H9 (cell line): ENCODE data around the gene ATM. TPM values are rescaled to one million over a fixed set of nuclear protein-coding genes. Genes with fewer than 3 reads are reported as not detected.

Experiments used
- DNase-seq: peaks from one replicate; pipeline ENCODE4 v3.0.0-alpha.2; 2017
- H2AFZ ChIP-seq: one replicate; pipeline ENCODE4 v1.6.1; 2013; ENCODE audit warnings: mild to moderate bottlenecking, low read length, control low read depth, moderate library complexity
- H2AK5ac ChIP-seq: 2 replicates; pipeline ENCODE4 v1.6.1; 2013; ENCODE audit warnings: low read length, control low read depth, mixed read lengths; ENCODE audit not compliant: insufficient read length
- H2BK120ac ChIP-seq: one replicate; pipeline ENCODE4 v1.6.1; 2013; ENCODE audit warnings: low read depth, mild to moderate bottlenecking, low read length, control low read depth, inconsistent platforms; ENCODE audit not compliant: poor library complexity, severe bottlenecking
- H2BK12ac ChIP-seq: 2 replicates; pipeline ENCODE4 v1.6.1; 2013; ENCODE audit warnings: low read length, control low read depth, mixed read lengths, low read depth; ENCODE audit not compliant: insufficient read length
- H2BK15ac ChIP-seq: 2 replicates; pipeline ENCODE4 v1.6.1; 2013; ENCODE audit warnings: low read depth, low read length, control low read depth
- H2BK20ac ChIP-seq: one replicate; pipeline ENCODE4 v1.6.1; 2013; ENCODE audit warnings: low read depth, mild to moderate bottlenecking, low read length, control low read depth, inconsistent platforms; ENCODE audit not compliant: poor library complexity, severe bottlenecking
- H2BK5ac ChIP-seq: 2 replicates; pipeline ENCODE4 v1.6.1; 2013; ENCODE audit warnings: low read length, control low read depth, mixed read lengths; ENCODE audit not compliant: insufficient read length
- H3K14ac ChIP-seq: 2 replicates; pipeline ENCODE4 v1.6.1; 2013; ENCODE audit warnings: low read length, control low read depth; ENCODE audit not compliant: insufficient read depth
- H3K18ac ChIP-seq: 2 replicates; pipeline ENCODE4 v1.6.1; 2013; ENCODE audit warnings: low read depth, mild to moderate bottlenecking, mixed read lengths, low read length, control low read depth; ENCODE audit not compliant: insufficient read length
- H3K23ac ChIP-seq: 2 replicates; pipeline ENCODE4 v1.6.1; 2013; ENCODE audit warnings: low read length, control low read depth, mixed read lengths, low read depth; ENCODE audit not compliant: insufficient read length
- H3K23me2 ChIP-seq: 2 replicates; pipeline ENCODE4 v1.6.1; 2013; ENCODE audit warnings: low read depth, mild to moderate bottlenecking, mixed read lengths, low read length, control low read depth; ENCODE audit not compliant: insufficient read length, poor library complexity, severe bottlenecking
- H3K27ac ChIP-seq: 2 replicates; pipeline ENCODE4 v1.5.1; 2013; ENCODE audit warnings: low read length, control low read depth, mixed read lengths, low read depth; ENCODE audit not compliant: insufficient read length
- H3K27me3 ChIP-seq: 2 replicates; pipeline ENCODE4 v1.6.1; 2013; ENCODE audit warnings: low read length, control low read depth, inconsistent platforms; ENCODE audit not compliant: insufficient read depth
- H3K4ac ChIP-seq: 2 replicates; pipeline ENCODE4 v1.6.1; 2013; ENCODE audit warnings: low read depth, mild to moderate bottlenecking, control low read depth, inconsistent platforms, low read length, moderate library complexity
- H3K4me1 ChIP-seq: 2 replicates; pipeline ENCODE4 v1.6.1; 2013; ENCODE audit warnings: low read length, control low read depth, inconsistent platforms; ENCODE audit not compliant: insufficient read depth
- H3K4me2 ChIP-seq: 2 replicates; pipeline ENCODE4 v1.6.1; 2013; ENCODE audit warnings: low read length, control low read depth, mixed read lengths; ENCODE audit not compliant: insufficient read length, insufficient read depth
- H3K56ac ChIP-seq: 2 replicates; pipeline ENCODE4 v1.6.1; 2013; ENCODE audit warnings: low read depth, mild to moderate bottlenecking, mixed read lengths, low read length, control low read depth; ENCODE audit not compliant: insufficient read length
- H3K79me1 ChIP-seq: 2 replicates; pipeline ENCODE4 v1.6.1; 2013; ENCODE audit warnings: low read depth, mild to moderate bottlenecking, moderate library complexity, low read length, control low read depth, inconsistent platforms; ENCODE audit not compliant: insufficient read depth, poor library complexity, severe bottlenecking
- H3K79me2 ChIP-seq: 2 replicates; pipeline ENCODE4 v1.6.1; 2013; ENCODE audit warnings: low read length, control low read depth, inconsistent platforms; ENCODE audit not compliant: insufficient read depth
- H3K9ac ChIP-seq: 2 replicates; pipeline ENCODE4 v1.6.1; 2013; ENCODE audit warnings: low read length, control low read depth, mixed read lengths; ENCODE audit not compliant: insufficient read length; ENCODE audit errors: extremely low read depth
- H3K9me3 ChIP-seq: one replicate; pipeline ENCODE4 v1.6.1; 2013; ENCODE audit warnings: low read depth, low read length, inconsistent platforms; ENCODE audit not compliant: control insufficient read depth
- H3T11ph ChIP-seq: one replicate; pipeline ENCODE4 v1.6.1; 2013; ENCODE audit warnings: mild to moderate bottlenecking, low read length, control low read depth, inconsistent platforms
- H4K20me1 ChIP-seq: one replicate; pipeline ENCODE4 v1.6.1; 2013; ENCODE audit not compliant: control insufficient read depth, insufficient read length, insufficient read depth
- H4K5ac ChIP-seq: 2 replicates; pipeline ENCODE4 v1.6.1; 2013; ENCODE audit warnings: low read depth, mild to moderate bottlenecking, mixed read lengths, low read length, control low read depth; ENCODE audit not compliant: insufficient read length
- H4K8ac ChIP-seq: replicated peaks from 2 replicates; pipeline ENCODE4 v1.6.1; 2013; ENCODE audit warnings: low read length, control low read depth, mixed read lengths, low read depth; ENCODE audit not compliant: insufficient read length
- H4K91ac ChIP-seq: 2 replicates; pipeline ENCODE4 v1.6.1; 2013; ENCODE audit warnings: low read depth, mild to moderate bottlenecking, moderate library complexity, mixed read lengths, low read length, control low read depth; ENCODE audit not compliant: insufficient read length
- H3K27ac Mint-ChIP-seq, 3 experiments: 2 replicates in 2 of 3; 3 replicates in 1 of 3; pipeline ENCODE4 v1.8.0; 2020 to 2021; ENCODE audit warnings: mixed read lengths in 3 of 3, mild to moderate bottlenecking in 1 of 3, moderate library complexity in 1 of 3
- H3K27me3 Mint-ChIP-seq: 2 replicates; pipeline ENCODE4 v1.8.0; 2021; ENCODE audit warnings: low read depth, mild to moderate bottlenecking, moderate library complexity, mixed read lengths
- H3K36me3 Mint-ChIP-seq, 3 experiments: 2 replicates in 2 of 3; 3 replicates in 1 of 3; pipeline ENCODE4 v1.8.0; 2020 to 2021; ENCODE audit warnings: low read depth in 3 of 3, mixed read lengths in 3 of 3; ENCODE audit not compliant: insufficient read depth in 1 of 3
- H3K4me1 Mint-ChIP-seq, 2 experiments: 2 replicates each; pipeline ENCODE4 v1.8.0; 2020; ENCODE audit warnings: mixed read lengths in 2 of 2
- H3K4me3 Mint-ChIP-seq, 2 experiments: 2 replicates in 1 of 2; 3 replicates in 1 of 2; pipeline ENCODE4 v1.8.0; 2020 to 2021; ENCODE audit warnings: mild to moderate bottlenecking in 2 of 2, mixed read lengths in 2 of 2, moderate library complexity in 1 of 2
- H3K9me3 Mint-ChIP-seq, 2 experiments: 2 replicates in 1 of 2; 3 replicates in 1 of 2; pipeline ENCODE4 v1.8.0; 2020; ENCODE audit warnings: mild to moderate bottlenecking in 2 of 2, mixed read lengths in 2 of 2, moderate library complexity in 1 of 2
- WGBS: extraction: QIAGEN DNeasy Blood & Tissue Kit; methylation state at CpG from one replicate; pipeline ENCODE4 v1.1.7; 2013; ENCODE audit warnings: missing lambda C conversion rate, low lambda C conversion rate, mixed read lengths; ENCODE audit not compliant: insufficient read length; ENCODE audit errors: extremely low coverage; 5-methylcytosine and 5-hydroxymethylcytosine counted together
- total RNA-seq: library from RNA; stranded (reverse); gene quantifications from 2 replicates; pipeline ENCODE4 v1.2.1, GENCODE V29; 2021
- TF ChIP-seq, protein P1 (sequence below): fragments of 200-600 bp; sonication (generic); conservative IDR thresholded peaks from 3 replicates; pipeline ENCODE4 v1.8.0; 2021; ENCODE audit warnings: antibody characterized with exemption, mild to moderate bottlenecking

Gene ATM
- total RNA-seq, 1 experiment from 2014 or later: 58.9 TPM

DNA sequence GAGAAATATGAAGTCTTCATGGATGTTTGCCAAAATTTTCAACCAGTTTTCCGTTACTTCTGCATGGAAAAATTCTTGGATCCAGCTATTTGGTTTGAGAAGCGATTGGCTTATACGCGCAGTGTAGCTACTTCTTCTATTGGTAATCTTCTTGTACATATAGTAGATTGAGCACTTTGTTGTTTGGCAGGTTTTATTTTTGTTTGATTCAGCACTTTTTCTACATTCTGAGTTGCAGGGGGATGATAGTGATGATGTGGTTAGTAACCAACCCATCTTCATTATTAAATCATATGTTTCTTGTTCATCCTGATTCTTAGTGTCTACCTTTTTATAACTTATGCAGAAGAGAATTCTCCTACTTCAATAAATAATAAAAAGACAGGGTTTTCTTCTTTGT is 122.9 kb downstream of the ATM start:
- Histone ChIP-seq H3K18ac (no peak overlapping the region), H2BK120ac (no peak overlapping the region), H2AFZ (no peak overlapping the region), H3T11ph (no peak overlapping the region), H3K4me1 (no peaks in the 10 kb centered on the region), H4K8ac (no peak overlapping the region), H3K9me3 (no peaks in the 10 kb centered on the region), H3K4ac (no peak overlapping the region), H3K14ac (no peak overlapping the region), H4K20me1 (no peaks in the 10 kb centered on the region), H4K5ac (no peak overlapping the region), H3K56ac (no peak overlapping the region), H2BK15ac (no peak overlapping the region), H4K91ac (no peak overlapping the region), H2BK12ac (no peak overlapping the region), H2BK5ac (no peak overlapping the region), H3K23me2 (no peaks in the 10 kb centered on the region), H2BK20ac (no peak overlapping the region), H3K23ac (no peak overlapping the region), H3K9ac (no peak overlapping the region), H3K79me2 (no peaks in the 10 kb centered on the region), H3K27ac (no peak overlapping the region), H3K79me1 (no peaks in the 10 kb centered on the region), H3K27me3 (no peaks in the 10 kb centered on the region), H2AK5ac (no peak overlapping the region), H3K4me2 (no peak overlapping the region)
- H3K4me3 Mint-ChIP-seq: no peak overlapping the region
- H3K9me3 Mint-ChIP-seq: no peaks in the 10 kb centered on the region
- peaks cover 3 to 16% (median 12%) of the 10 kb centered on the region in 3 experiments; a peak in 6 of 7 replicates for H3K36me3 Mint-ChIP-seq
- no CpG with 5 or more reads among the region's 4 CpGs for WGBS
- DNase-seq: no peak
- H3K4me1 Mint-ChIP-seq: peaks cover 4 to 7% of the 10 kb centered on the region in 2 experiments
- TF ChIP-seq, protein P1, sequence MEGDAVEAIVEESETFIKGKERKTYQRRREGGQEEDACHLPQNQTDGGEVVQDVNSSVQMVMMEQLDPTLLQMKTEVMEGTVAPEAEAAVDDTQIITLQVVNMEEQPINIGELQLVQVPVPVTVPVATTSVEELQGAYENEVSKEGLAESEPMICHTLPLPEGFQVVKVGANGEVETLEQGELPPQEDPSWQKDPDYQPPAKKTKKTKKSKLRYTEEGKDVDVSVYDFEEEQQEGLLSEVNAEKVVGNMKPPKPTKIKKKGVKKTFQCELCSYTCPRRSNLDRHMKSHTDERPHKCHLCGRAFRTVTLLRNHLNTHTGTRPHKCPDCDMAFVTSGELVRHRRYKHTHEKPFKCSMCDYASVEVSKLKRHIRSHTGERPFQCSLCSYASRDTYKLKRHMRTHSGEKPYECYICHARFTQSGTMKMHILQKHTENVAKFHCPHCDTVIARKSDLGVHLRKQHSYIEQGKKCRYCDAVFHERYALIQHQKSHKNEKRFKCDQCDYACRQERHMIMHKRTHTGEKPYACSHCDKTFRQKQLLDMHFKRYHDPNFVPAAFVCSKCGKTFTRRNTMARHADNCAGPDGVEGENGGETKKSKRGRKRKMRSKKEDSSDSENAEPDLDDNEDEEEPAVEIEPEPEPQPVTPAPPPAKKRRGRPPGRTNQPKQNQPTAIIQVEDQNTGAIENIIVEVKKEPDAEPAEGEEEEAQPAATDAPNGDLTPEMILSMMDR: no peak
- no peak overlapping the region for H3K27ac Mint-ChIP-seq
- no peaks in the 10 kb centered on the region for H3K27me3 Mint-ChIP-seq
